Adrenal gland (tissue), 12 donors: Measurements from ENCODE around the gene PRDM16. TPM values are rescaled to one million over a fixed set of nuclear protein-coding genes. Genes with fewer than 3 reads are reported as not detected.

Experiments used
- DNase-seq, 7 donors: peaks; one replicate each; pipeline ENCODE4 v3.0.0-alpha.2; 2019 to 2020
- H3K27ac ChIP-seq, 5 donors: fragments of 200-600 bp; sonication (generic) in 4 of 5; 1 replicate in 3 of 5; 2 replicates in 2 of 5; pipeline versions ENCODE4 v1.5.1 to v1.8.0; 2016 to 2020; ENCODE audit warnings: mild to moderate bottlenecking in 1 of 5
- H3K27me3 ChIP-seq: fragments of 200-600 bp; 2 replicates; pipeline ENCODE4 v1.8.0; 2021
- H3K36me3 ChIP-seq, 2 donors: fragments of 200-600 bp; replicated peaks in 1 of 2; 1 replicate in 1 of 2; 2 replicates in 1 of 2; pipeline versions ENCODE4 v1.5.1 to v1.8.0; 2018 to 2022
- H3K4me1 ChIP-seq, 2 donors: fragments of 200-600 bp; replicated peaks in 1 of 2; 1 replicate in 1 of 2; 2 replicates in 1 of 2; pipeline versions ENCODE4 v1.5.1 to v1.8.0; 2018 to 2021
- H3K4me3 ChIP-seq, 4 donors: fragments of 200-600 bp; sonication (generic) in 3 of 4; one replicate each; pipeline ENCODE4 v1.5.1; 2016 to 2018
- H3K9me3 ChIP-seq, 3 donors: fragments of 200-600 bp; sonication (generic) in 1 of 3; replicated peaks in 1 of 3; 1 replicate in 2 of 3; 2 replicates in 1 of 3; pipeline versions ENCODE4 v1.5.1 to v1.8.0; 2016 to 2021
- CTCF ChIP-seq, 6 experiments: fragments of 450-650 bp in 4 of 6; fragments of 200-600 bp in 2 of 6; sonication (generic) in 1 of 6; IDR thresholded peaks; 1 replicate in 5 of 6; 2 replicates in 1 of 6; pipeline versions ENCODE4 v1.5.1 to v1.8.0; 2016 to 2021; ENCODE audit warnings: antibody characterized with exemption in 6 of 6, mild to moderate bottlenecking in 2 of 6, moderate library complexity in 1 of 6
- POLR2A ChIP-seq, 2 donors: fragments of 450-650 bp; IDR thresholded peaks; one replicate each; pipeline ENCODE4 v1.6.1; 2017; ENCODE audit warnings: antibody characterized with exemption in 2 of 2, mild to moderate bottlenecking in 2 of 2, moderate library complexity in 1 of 2
- WGBS, 4 donors: extraction: QIAGEN DNeasy Blood & Tissue Kit in 2 of 4; methylation state at CpG; one replicate each; pipeline versions ENCODE4 v1.1.5 to v1.1.7; 2013 to 2017; 5-methylcytosine and 5-hydroxymethylcytosine counted together
- intact Hi-C, 2 donors: fragments of 100-400 bp; cut with DNase I; formaldehyde crosslinking; loops; one replicate each; pipeline versions ENCODE4 v1.14.1 to v1.15.0; 2022 to 2023
- polyA plus RNA-seq, 3 donors: library from polyadenylated mRNA; stranded (reverse); fragments of 200-250 nt in 2 of 3; fragments of 350-450 nt in 1 of 3; fragmentation: Illumina TruSeq in 1 of 3; extraction: RNeasy Lipid Tissue Mini Kit (QIAGEN cat#74804) in 1 of 3; gene quantifications; one replicate each; pipeline ENCODE4 v1.2.3, GENCODE V29; 2013 to 2014
- total RNA-seq, 9 donors: library from RNA; depleted of rRNA in 4 of 9; stranded (reverse); fragments of >200 nt in 4 of 9; fragments of 120-200 nt in 1 of 9; fragmentation: NEBNext Ultra II Directional in 1 of 9; extraction: Animal tissue kit (Norgen Biotek cat#: 25700) in 1 of 9; gene quantifications; one replicate each; pipeline versions ENCODE4 v1.1.0 to v1.2.4, GENCODE V29; 2013 to 2023
- donor health status: healthy with polysubstance abuse.
- donor health status: Bipolar disorder and iron deficiency.
- donor health status: DM: yes; HTN: yes; CAD: no.
- donor health status: DM: no; HTN: no; CAD: no.
- donor health status: DM: no; HTN: no; CAD: no.
- donor health status: DM: yes; HTN: yes; CAD: no.

The PRDM16 gene
- total and polyA plus RNA-seq, 12 donors = 0.04 to 2.8 (median 0.61) TPM; not detected in 1

GRCh38 chr1:3306583-3307291, 237.7 kb downstream of the PRDM16 start:
- 63 to 79% (median 73%) methylated on average over 10 of the region's 10 CpGs for WGBS, 4 donors
- no peak overlapping the region for H3K27ac ChIP-seq
- DNase-seq = no peak
- no peak overlapping the region for H3K4me3 ChIP-seq
- no peak for TF ChIP-seq CTCF (IDR thresholded peaks at IDR 0.05)
- no peak for TF ChIP-seq POLR2A (IDR thresholded peaks at IDR 0.05)
- H3K9me3 ChIP-seq = no peaks in the 10 kb centered on the region
- no peaks in the 10 kb centered on the region for H3K27me3 ChIP-seq
- intact Hi-C loops = no loop called here
- no peaks in the 10 kb centered on the region for H3K4me1 ChIP-seq
- H3K36me3 ChIP-seq = no peaks in the 10 kb centered on the region

GRCh38 chr1:3307359-3307758, 238.4 kb downstream of the PRDM16 start:
- 76 to 82% (median 80%) methylated on average over 8 of the region's 8 CpGs for WGBS, 4 donors
- DNase-seq = no peak
- Histone ChIP-seq H3K27ac (no peak overlapping the region), H3K27me3 (no peaks in the 10 kb centered on the region), H3K4me3 (no peak overlapping the region), H3K9me3 (no peaks in the 10 kb centered on the region), H3K4me1 (no peaks in the 10 kb centered on the region), H3K36me3 (no peaks in the 10 kb centered on the region)
- intact Hi-C loops = no loop called here
- TF ChIP-seq POLR2A (IDR thresholded peaks at IDR 0.05) (no peak), CTCF (IDR thresholded peaks at IDR 0.05) (no peak)

DNA sequence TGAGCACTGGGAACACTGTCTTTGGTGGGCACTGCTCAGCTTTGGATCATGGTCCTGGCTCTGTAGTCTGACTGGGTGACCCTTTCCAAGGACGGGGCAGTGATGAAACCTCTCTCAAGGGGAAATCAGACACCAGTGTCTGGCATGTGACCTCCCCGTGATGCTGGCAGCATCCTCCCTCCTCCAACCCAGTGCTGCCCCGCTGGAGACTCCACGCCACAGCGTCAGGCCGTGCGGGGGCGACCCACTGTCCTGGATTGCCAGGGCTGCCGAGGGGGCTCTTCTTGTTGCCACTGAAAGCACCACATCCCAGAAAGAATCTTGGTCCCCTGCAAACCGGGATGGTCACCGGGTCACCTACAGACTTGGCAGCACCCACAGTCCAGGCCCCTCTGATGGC, 239.1 kb downstream of the PRDM16 start:
- DNase-seq = no peak
- intact Hi-C loops = no loop called here

More for the DNA sequence above, 239.1 kb downstream of the PRDM16 start:
- Histone ChIP-seq H3K27me3 (no peaks in the 10 kb centered on the region), H3K36me3 (no peaks in the 10 kb centered on the region), H3K27ac (no peak overlapping the region), H3K4me1 (no peaks in the 10 kb centered on the region), H3K4me3 (no peak overlapping the region), H3K9me3 (no peaks in the 10 kb centered on the region)
- no peak for TF ChIP-seq CTCF (IDR thresholded peaks at IDR 0.05)
- 82 to 89% (median 87%) methylated on average over 11 of the region's 11 CpGs; no CpG with 5 or more reads in 1 of the 4 donors for WGBS, 4 donors
